ENCODE results near the gene KLHL35.

The KLHL35 gene

DNA sequence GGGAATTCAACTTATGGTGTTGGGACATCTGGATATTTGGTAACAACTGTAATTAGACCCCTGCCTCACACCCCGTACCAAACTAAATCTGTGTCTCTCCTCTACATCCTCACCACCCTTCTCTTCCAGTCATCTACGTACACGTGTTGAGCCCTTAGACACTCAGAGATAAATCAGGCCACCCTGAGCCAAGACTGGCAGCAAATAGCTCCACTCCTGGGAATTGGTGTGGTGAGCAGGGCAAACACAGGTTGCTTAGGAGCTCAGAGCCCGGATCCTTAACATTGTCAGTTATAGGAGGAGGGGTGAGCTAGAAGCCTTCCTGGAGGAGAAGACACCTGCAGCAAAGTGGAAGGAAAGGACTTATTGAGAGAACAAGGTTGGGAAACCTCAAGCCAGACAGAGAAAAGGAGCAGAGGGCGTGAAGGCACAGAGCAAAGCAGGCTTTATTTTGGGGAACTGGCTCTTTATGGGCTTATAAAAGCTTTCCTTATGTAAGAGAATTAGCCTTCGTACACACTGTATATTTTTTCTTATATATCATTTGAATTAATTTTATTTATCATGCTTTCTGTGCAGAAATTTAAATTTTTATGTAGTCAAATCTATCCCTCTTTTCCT lies 36.9 kb upstream of the KLHL35 start:
- in situ Hi-C loops (cut with HindIII; ENCODE audit: low sequenced_read_pairs), result no loop called here

DNA sequence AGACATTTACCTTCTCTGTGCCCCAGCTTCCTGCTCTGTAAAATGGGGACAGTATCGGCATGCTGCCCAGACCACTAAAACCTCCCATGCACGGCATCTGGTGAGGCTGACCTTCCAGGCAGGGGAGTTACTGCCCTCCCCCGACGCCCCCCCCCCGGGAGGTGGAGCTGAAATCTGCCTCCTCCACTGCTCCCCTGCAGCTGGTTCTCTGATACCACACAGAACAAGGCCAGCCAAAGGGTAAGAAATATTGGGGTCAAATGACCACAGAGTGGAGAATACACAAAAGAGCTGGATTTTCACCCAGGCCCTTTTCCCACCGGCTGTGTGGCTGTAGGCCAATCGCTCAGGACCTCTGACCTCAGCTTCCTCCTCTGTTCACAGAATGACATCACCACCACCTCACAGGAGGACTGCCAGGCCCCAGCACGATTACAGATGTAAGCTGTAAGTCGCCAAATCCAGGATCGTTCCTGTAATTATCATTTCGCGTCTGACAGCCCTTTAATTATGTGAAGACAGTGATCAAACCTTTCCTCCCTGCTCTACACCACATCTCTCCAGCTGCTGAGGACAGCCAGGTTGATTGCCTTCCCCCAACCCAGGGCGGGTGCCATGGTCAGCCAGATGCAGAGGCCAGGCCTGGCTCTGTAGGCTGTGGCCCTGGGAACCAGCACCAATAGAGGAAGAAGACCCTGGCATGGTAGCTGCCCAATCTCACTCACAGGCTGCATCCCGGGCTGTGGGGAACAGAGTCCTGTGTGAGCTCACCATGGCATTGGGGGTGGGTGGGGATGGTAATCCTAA lies 35.7 kb upstream of the KLHL35 start:
- in situ Hi-C loops (cut with HindIII; ENCODE audit: low sequenced_read_pairs), result no loop called here

DNA sequence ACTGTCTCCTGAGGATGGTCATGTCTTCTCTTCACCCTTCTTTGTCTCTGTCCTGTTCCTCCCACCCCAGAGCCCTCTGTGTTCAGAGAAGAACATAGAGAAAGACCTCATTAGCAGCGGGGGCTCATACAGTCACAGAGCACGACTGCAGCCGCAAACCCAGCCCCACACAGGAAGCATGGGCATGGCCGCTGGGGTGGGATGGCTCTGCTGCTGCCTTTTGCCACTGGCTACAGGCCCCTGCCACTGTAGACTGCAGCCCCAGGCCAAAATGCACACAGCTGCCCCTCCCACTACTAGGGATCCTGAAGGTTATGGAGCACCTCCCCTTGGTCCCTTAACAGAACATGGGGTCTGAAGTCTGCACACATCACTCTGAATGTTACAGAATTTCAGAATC lies 34.9 kb upstream of the KLHL35 start:
- in situ Hi-C loops (cut with HindIII; ENCODE audit: low sequenced_read_pairs), result no loop called here

DNA sequence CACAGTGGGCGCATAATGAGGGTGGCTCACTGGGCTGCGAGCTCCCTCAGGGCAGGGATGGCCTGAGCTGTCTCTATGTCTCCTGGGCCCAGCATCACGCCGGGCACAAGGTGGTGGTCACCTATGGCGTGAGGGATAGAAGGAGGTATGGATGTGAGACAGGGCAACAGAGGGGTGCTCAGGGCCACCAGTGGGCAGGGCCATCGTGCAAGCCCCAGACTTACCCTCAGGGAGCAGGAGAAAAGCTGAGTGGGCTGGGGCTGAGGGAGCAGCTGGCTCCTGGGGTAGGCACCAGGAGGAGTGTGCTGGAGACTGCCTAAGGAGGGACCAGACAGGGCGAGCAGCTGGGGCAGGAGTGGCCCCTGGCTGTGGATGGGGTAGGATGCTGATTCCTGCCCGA lies 34.3 kb upstream of the KLHL35 start:
- in situ Hi-C loops (cut with HindIII; ENCODE audit: low sequenced_read_pairs), result no loop called here

DNA sequence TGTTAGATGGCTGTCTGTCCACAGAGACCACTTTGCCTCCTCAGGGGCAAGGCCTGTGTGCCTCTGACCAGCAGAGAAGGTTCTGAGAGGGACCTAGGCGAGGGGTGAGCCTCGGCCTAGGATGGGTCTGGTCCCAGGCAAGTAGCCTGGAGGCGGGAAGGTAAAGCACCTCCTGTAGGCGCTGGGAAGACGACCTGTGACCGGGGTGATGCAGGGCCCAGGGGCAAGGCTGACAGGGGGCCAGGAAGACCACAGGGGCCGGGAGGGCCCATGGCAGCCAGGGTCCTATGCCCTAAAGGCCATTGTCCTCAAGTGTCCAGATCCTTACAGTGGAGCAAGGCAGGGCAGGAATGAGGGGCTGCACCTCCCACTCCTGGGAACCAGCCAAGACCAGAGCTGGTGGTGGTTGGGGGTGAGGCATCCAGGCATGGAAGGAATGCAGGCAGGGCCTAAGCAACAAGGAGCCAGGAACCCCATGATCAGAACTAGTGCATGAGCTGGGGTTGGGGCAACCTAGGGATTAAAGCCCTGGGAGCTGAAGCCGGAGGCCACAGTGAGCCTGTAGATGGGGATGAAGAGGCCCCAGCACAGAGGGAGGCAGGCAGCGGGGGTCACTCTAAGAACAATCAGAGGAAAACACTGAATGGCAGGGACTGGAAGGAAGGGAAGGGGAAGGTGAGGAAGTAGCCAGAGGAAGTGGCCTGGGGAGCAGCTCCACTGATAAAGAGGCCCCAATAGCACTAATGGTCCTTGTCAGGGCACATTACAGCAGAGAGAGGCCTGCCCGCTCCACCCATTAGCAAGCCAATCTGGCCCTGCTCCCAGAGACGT lies 32.9 kb upstream of the KLHL35 start:
- in situ Hi-C loops (cut with HindIII; ENCODE audit: low sequenced_read_pairs), result no loop called here

DNA sequence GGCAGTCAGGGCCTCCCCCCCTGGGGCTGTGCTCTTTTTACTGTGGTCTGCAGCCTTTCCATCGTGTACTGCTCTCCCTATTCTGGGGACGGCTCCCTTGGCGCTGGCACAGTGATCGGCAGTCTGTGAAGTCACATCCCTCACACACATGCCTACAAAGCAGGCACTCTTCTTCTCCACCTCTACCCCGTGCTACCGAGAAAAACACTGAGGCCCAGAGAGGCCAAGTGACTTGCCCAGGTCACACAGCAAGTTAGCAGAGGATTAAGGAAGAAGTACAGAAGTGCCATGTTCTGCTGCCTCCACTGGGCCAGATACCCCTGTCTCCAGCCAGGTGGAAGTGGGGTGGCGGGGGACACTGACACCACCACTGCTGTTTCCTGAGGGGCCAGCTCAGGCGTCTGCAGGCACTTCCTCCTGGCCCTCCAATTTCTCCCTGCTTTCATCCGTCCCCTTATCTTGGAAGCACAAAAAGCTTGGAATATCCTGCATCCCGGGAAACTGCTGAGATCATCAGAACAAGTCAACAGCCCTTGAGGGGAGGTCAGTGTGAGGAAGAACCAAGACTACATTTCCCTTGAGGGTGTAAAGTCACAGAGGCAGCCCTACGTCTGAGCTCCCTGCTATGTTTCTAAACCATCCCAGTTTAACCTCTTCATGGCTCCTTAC lies 30.2 kb upstream of the KLHL35 start:
- in situ Hi-C loops (cut with HindIII; ENCODE audit: low sequenced_read_pairs), result loop anchor here (5.0 kb wide), 1 partner anchor 59 kb away; no protein-coding TSS in a partner anchor

DNA sequence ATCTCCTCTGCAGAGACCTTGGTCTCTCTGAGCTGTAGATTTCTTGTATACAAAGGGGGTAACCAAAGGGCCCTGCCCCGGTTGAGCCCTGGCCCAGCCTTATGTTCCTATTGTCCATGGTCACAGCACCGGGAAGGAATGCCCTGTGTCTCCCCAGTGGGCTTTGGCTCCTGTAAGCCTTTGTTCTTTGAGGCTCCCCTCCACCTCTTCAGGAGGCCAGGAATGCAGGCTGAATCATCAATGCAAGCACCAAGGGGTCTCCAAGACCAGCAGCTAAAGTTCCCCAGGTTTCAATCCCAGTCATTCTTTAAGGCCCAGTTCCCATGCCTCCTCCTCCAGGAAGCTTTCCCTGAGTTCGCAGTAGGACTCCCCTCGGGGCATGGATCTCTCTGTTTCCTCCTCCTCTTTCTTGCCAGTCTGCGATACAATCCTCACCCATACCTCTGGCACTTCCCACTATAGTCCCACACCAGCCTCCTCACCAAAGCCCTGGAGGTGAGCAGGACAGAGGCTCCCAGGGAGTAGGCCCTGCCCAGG lies 29.2 kb upstream of the KLHL35 start:
- in situ Hi-C loops (cut with HindIII; ENCODE audit: low sequenced_read_pairs), result loop anchor here (5.0 kb wide), 1 partner anchor 60 kb away; no protein-coding TSS in a partner anchor

DNA sequence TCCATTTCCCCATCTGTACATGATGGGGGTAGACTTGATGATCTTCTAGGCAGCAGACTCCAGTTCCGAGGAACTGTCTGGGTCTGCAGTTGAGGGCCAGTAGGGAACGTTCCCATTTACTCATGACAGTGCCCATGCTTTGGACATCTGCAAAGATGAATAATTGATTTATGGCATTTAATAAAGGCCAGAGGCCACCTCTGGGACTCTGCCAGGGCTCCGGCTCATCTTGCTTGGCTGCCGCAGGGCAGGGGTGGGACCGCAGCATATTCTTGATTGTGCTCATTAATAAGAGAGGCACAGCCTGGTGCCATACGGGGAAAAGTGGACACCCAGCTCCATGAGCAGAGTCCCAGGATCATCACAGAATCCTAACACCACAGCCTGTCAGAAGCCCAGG lies 28.1 kb upstream of the KLHL35 start:
- in situ Hi-C loops (cut with HindIII; ENCODE audit: low sequenced_read_pairs), result loop anchor here (5.0 kb wide), 1 partner anchor 61 kb away; no protein-coding TSS in a partner anchor

DNA sequence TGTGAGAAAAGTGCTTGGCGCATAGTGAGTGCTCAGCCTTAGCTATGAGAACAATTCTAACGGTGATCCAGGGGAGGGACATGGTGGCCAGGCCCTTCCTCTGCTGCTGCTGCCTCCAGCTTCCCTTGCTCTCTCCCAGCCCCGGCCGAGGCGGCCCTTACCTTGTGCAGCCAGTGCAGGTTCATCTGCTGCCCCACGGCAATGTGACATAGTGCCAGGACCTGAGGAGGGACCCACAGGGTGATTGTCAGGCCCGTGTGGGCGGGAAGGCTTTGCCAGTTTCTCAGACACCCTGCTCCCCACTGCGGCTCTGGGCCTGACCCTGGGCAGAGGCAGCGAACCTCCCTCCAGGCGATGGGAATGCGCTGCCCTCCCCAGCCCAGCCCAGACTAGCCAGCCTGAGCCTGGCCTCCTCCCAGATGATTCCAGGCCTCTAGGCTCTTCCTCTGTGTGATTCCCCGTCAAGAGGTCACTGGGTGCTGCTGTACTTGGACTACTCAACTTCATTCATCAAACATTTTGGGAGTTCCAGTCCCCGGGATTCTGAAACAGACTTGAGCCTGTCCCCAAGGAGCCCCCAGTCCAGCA lies 23.7 kb upstream of the KLHL35 start:
- in situ Hi-C loops (cut with HindIII; ENCODE audit: low sequenced_read_pairs), result no loop called here

DNA sequence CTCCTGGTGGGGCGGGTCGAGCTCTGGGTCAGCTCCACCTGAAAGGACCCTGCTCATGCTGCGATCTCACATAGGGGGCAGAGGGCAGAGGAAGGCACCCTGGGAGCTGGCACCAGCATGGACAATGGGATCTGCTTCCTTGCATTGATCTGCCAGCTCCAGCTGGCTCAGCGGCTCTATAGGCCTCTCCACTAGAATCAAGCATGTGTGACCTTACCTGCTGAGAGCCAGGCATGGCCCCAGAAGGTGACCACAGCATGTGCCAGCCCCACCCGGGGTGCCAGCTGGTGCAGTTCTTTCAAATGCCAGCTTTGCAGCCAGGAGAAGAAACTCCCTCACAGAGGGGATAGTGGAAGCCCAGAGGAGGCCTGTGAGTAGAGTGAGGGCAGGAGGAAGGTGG lies 22.0 kb upstream of the KLHL35 start:
- in situ Hi-C loops (cut with HindIII; ENCODE audit: low sequenced_read_pairs), result no loop called here

DNA sequence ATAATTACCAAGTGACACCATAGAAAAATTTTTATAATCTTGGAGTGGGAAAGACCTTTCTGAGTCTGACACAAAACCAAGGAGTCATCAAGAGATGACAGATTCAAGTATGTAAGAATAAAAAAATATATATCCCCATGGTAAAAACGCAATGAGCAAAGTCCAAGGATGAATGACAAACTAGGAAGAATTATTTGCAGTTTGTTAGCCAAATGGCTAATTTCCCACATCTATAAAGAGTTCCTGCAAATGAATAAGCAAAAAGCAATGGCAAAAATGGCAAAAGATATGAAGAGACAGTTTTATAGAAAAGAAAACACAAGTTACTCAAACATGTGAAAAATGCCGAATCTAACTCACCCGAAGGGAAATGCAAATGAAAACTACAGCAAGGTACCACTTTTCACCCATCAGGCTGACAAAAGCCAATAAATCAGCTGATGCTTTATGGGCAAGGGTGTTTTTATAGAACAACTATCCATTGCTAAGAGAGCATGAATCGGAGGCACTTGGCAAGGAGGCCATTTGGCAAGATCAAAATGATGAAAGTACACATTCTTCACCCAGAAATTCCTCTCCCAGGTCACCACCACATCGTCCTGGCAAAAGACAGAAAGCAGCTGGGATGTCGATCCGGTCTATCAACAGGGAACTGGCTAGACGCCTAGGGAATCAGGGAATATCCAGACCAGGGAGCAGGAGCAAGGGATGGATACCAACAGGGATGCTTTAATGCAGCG lies 21.1 kb upstream of the KLHL35 start:
- in situ Hi-C loops (cut with HindIII; ENCODE audit: low sequenced_read_pairs), result no loop called here

DNA sequence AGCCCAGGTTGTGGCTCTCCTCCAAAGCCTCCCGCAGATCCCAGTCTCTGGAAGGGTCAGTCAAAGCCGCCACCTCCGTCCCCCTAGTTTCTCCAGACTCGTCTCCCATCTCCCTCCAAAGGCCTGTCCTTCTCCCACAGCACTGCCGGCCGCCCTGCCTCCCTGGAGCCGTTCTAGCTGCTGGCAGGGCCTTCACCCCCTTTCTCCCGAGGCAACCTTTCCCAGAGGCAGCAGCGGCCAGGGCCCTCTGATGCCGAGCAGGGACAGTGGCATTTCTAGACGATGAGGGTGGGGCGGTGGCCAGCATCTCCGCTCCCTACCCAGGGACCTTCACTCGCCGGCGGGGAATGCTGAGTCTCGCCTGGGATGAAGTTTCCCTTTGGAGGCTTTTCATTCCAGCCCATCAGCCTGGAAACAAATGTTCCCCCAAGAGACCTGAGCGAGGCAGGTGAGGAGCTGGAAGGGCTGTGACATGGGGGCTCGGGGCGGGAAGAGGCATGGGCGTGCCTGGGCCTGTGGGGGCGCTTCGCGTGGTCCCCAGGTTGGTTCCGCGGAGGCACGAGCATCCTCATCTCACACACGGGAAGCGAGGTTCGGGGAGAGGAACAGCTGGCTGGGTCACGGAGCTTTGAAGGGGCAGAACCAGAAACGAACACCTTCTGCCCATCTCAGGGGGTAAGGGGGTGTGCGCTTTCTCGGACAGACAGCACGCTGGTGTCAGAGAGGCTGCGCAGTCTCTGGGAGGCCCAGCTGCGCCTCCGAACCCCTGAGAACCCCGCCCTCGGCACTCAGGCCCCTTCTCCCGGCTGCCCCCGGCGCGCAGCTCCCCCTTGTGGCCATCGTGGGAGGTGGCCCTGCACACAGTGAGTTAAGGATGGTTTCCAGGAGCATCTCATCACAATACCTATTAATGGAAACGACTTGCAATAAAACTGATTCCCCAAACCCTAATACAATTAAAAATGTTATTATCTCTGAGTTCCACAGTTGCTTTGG lies 18.1 kb upstream of the KLHL35 start:
- in situ Hi-C loops (cut with HindIII; ENCODE audit: low sequenced_read_pairs), result no loop called here

DNA sequence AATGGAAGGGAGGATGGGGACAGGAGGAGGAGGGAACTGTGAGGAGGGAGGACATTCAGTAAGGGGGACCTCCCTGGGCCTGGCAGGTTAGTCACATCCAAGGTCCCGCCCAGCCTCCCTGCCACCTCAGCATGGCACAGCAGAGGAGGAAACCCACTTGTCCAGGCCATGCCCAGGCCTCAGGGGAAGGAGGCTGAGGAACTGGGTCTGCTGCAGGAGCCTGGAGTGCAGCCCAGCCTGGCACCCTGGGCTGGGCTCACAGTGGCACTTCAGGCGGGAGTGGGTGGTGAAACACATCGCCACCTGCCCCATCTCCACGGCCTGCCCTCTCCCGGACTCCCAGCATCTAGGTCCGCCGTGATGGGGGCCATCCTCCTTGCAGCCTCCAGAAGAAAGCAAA lies 17.2 kb upstream of the KLHL35 start:
- in situ Hi-C loops (cut with HindIII; ENCODE audit: low sequenced_read_pairs), result no loop called here

DNA sequence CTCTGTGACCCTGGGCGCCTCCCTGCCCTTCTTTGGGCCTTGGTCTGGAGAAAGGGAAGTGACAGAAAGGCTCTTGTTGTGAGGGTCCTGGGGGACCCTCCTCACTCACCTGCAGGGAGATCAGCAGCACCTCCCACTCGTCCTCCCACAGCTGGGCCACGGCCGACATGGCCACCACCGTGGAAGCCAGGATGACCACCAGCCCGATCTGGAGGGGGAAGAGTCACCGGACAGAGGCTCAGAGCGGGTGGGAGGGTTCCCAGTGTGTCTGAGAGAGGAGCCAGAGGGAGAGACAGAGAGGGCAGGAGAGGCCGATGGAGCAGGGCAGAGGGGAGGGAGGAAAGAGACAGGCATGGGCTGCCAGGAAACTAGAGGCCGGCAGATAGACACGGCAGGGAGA lies 16.8 kb upstream of the KLHL35 start:
- in situ Hi-C loops (cut with HindIII; ENCODE audit: low sequenced_read_pairs), result no loop called here

DNA sequence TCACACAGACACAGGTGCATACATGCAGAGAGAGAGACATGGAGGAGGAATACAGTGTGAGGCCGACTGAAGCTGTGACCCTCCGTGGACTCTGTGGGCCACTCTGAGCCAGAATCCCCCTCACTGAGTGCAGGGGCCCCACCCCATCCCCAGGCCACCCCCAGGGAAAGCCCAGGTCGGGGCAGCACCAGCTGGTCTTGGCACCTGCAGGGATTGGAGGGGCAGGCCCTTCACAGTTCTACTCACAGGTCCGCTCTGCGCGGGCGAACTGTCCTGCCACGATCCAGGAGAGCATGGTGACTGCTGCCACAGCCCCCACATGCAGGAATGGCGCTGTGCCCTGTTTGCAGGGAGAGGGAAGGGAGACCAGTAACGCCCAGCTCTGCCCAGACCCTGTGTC lies 16.3 kb upstream of the KLHL35 start:
- in situ Hi-C loops (cut with HindIII; ENCODE audit: low sequenced_read_pairs), result no loop called here

DNA sequence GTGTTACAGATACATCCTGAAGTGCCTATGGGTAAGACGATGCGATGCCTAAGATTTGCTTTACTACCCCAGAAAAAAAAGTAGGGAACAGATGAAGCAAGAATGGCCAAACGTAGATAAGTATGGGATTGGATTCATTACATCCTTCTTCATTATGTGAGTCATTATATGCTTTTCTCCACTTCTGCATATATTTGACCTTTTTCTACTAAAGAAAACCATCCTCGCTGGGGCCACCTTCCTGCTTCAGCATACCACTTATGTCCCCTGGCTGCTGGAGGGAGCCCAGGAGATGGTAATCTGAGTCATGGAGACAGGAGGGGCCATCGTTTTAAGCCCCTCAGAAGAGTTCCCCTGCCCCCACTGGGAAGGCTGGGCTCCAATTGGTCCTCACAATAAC lies 14.4 kb upstream of the KLHL35 start:
- in situ Hi-C loops (cut with HindIII; ENCODE audit: low sequenced_read_pairs), result no loop called here

DNA sequence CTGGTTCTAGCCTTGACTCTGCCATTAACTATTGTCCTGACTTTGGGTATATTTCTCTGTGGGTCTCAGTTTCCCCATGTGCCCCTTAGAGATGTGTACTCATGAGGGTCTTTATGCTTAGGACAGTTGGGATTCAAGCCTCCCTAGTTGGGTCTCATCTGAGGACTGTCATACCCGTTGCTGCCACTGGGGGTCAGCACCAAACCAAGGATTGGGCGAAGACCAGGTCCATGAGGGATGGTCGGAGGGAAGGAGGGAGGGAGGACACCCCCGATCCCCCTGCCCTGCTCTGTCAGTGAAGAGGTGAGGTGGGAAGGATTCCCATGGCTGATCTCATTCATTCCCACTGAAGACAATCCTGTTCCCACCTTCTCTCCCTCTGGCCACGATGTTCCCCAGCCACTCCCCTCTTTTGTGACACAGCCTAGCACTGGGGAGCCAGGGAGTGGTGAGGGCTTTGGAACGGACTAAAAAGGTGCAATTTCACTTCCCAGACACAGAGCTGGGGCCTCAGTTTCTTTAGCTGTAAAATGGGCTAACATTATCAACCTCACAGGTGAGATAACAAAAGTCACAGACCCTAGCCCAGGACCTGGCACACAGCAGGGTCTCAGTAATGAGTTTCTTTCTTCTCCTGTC lies 12.4 kb upstream of the KLHL35 start:
- in situ Hi-C loops (cut with HindIII; ENCODE audit: low sequenced_read_pairs), result no loop called here

DNA sequence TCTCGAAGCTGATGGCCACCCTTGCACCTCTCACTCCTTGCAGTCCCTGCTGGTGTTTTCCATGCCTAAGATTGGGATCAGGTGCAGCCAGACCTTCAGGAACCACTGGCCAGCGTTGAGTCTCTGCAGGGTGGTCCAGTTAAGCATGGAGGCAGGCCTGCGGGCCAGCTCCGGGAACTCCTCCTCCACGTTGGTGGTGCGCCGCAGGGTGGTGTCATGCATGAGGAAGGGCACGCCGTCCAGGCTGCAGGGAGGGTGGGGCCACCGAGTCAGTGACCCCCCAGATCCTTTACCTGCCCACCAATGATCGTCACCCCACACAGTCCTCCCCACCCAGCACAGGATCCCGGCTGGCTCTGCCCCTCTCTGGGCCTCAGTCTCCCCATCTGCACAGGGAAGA lies 10.0 kb upstream of the KLHL35 start:
- in situ Hi-C loops (cut with HindIII; ENCODE audit: low sequenced_read_pairs), result no loop called here
